HepG2 (cell line): ENCODE data around the gene PSORS1C2. TPM values are rescaled to one million over a fixed set of nuclear protein-coding genes. Genes with fewer than 3 reads are reported as not detected.

ENCODE experiments used
- ATAC-seq: fragments of 200-7000 bp; cut with Tn5 transposase; 3 replicates; pipeline ENCODE4 v1.9.1; 2020; ENCODE audit warnings: mild to moderate bottlenecking, moderate library complexity
- BruUV-seq: library from RNA; stranded (reverse); fragments of 400-500 nt; replicated peaks from 2 replicates; lab custom pipeline; 2021; lab: Mats Ljungman, UMichigan
- CTCF ChIA-PET: fragments of 300-600 bp; formaldehyde crosslinking; extraction: SDS; loops from one replicate; lab custom pipeline; 2021; ENCODE audit warnings: low total read pairs, inconsistent platforms, low intra/inter-chr PET ratio; lab: Yijun Ruan, JAX
- POLR2A ChIA-PET: fragments of 350-600 bp; sonication (Branson Sonifier 250); formaldehyde crosslinking; loops from one replicate; lab custom pipeline; 2020; ENCODE audit warnings: antibody characterized with exemption, inconsistent platforms; lab: Yijun Ruan, JAX
- DNase-seq: peaks from one replicate; pipeline ENCODE4 v3.0.0-alpha.2; 2015; ENCODE audit warnings: low spot score
- FAIRE-seq: peaks from 3 replicates; lab custom pipeline; 2011; peaks lifted over from hg19 to GRCh38; lab: Jason Lieb, UNC
- H2AFZ ChIP-seq: one replicate; pipeline ENCODE4 v1.6.1; 2011; ENCODE audit warnings: low read length, inconsistent platforms
- H3K27ac ChIP-seq: fragments of 300-600 bp; 3 replicates; pipeline ENCODE4 v1.8.0; 2011; ENCODE audit warnings: mixed run types, mild to moderate bottlenecking, mixed read lengths, low read length, inconsistent platforms; ENCODE audit not compliant: insufficient read depth; ENCODE audit errors: extremely low read length
- H3K27me3 ChIP-seq, 2 experiments: fragments of 200-600 bp in 1 of 2; 2 replicates in 1 of 2; 3 replicates in 1 of 2; pipeline versions ENCODE4 v1.6.0 to v1.8.0; 2011; ENCODE audit warnings: low read length in 2 of 2, mild to moderate bottlenecking in 2 of 2, moderate library complexity in 2 of 2, inconsistent platforms in 1 of 2; ENCODE audit not compliant: insufficient read depth in 2 of 2, control insufficient read depth in 1 of 2
- H3K36me3 ChIP-seq, 2 experiments: fragments of 200-600 bp in 1 of 2; replicated peaks in 1 of 2; 2 replicates in 1 of 2; 3 replicates in 1 of 2; pipeline versions ENCODE4 v1.5.1 to v1.8.0; 2011; ENCODE audit warnings: low read length in 2 of 2, inconsistent platforms in 1 of 2; ENCODE audit not compliant: insufficient read depth in 2 of 2, control insufficient read depth in 1 of 2
- H3K4me1 ChIP-seq: 2 replicates; pipeline ENCODE4 v1.5.1; 2012; ENCODE audit warnings: low read length, inconsistent platforms; ENCODE audit not compliant: insufficient read depth
- H3K4me2 ChIP-seq: 2 replicates; pipeline ENCODE4 v1.6.0; 2011; ENCODE audit warnings: low read depth, low read length, inconsistent platforms
- H3K4me3 ChIP-seq, 3 experiments: fragments of 200-600 bp in 1 of 3; sonication (generic), shearing (Covaris generic) in 1 of 3; replicated peaks in 1 of 3; 2 replicates each; pipeline ENCODE4 v1.5.1; 2011 to 2016; ENCODE audit warnings: low read length in 3 of 3, inconsistent platforms in 2 of 3, low read depth in 2 of 3, mild to moderate bottlenecking in 2 of 3, control low read depth in 1 of 3, mixed read lengths in 1 of 3; ENCODE audit not compliant: insufficient read depth in 1 of 3
- H3K79me2 ChIP-seq: one replicate; pipeline ENCODE4 v1.6.1; 2011; ENCODE audit warnings: low read length, inconsistent platforms; ENCODE audit not compliant: insufficient read depth
- H3K9ac ChIP-seq: 2 replicates; pipeline ENCODE4 v1.6.0; 2011; ENCODE audit warnings: mild to moderate bottlenecking, low read depth, low read length, inconsistent platforms; ENCODE audit not compliant: insufficient read depth
- H3K9me3 ChIP-seq: 2 replicates; pipeline ENCODE4 v1.5.1; 2012; ENCODE audit warnings: mild to moderate bottlenecking, low read length
- H4K20me1 ChIP-seq: 2 replicates; pipeline ENCODE4 v1.6.0; 2011; ENCODE audit warnings: inconsistent platforms, mild to moderate bottlenecking, low read length, moderate library complexity; ENCODE audit not compliant: insufficient read depth
- MAFK ChIP-seq, 2 experiments: IDR thresholded peaks in 1 of 2; conservative IDR thresholded peaks in 1 of 2; 2 replicates each; pipeline ENCODE4 v1.6.1; 2011; ENCODE audit warnings: improper control_type of control experiment in 2 of 2, low read length in 2 of 2
- NCOA1 ChIP-seq: sonication (generic); formaldehyde crosslinking; IDR thresholded peaks from 2 replicates; pipeline ENCODE4 v1.9.0; 2021; ENCODE audit warnings: missing genetic modification reagents
- POLR2A ChIP-seq, 2 experiments: IDR thresholded peaks; 2 replicates each; pipeline ENCODE4 v1.6.1; 2011; ENCODE audit warnings: low read depth in 2 of 2, low read length in 2 of 2, mild to moderate bottlenecking in 1 of 2, moderate library complexity in 1 of 2; ENCODE audit not compliant: insufficient read depth in 1 of 2
- PRMT3 ChIP-seq: sonication (generic); formaldehyde crosslinking; IDR thresholded peaks from 2 replicates; pipeline ENCODE4 v1.8.1; 2022; ENCODE audit warnings: low read depth, mild to moderate bottlenecking, moderate library complexity, missing genetic modification reagents, borderline replicate concordance
- U2AF2 ChIP-seq: fragments of 200-400 bp; formaldehyde crosslinking; IDR thresholded peaks from 2 replicates; pipeline ENCODE4 v1.6.1; 2017; ENCODE audit warnings: low read depth, mild to moderate bottlenecking, low read length
- ZNF205 ChIP-seq: IDR thresholded peaks from 2 replicates; pipeline ENCODE4 v1.6.1; 2018; ENCODE audit warnings: missing biosample characterization, missing genetic modification reagents
- WGBS: methylation state at CpG from one replicate; pipeline ENCODE4 v1.1.6; 2017; ENCODE audit warnings: low lambda C conversion rate; 5-methylcytosine and 5-hydroxymethylcytosine counted together
- in situ Hi-C: cut with HindIII; loops from 2 replicates; pipeline ENCODE4 v1.10.0; 2017; ENCODE audit warnings: low pct_unique_long_range_greater_than_20kb; ENCODE audit not compliant: extremely low pct_ligation_motif_present
- intact Hi-C: fragments of 100-400 bp; cut with micrococcal nuclease; formaldehyde crosslinking; loops from one replicate; pipeline ENCODE4 v1.10.0; 2022; ENCODE audit not compliant: unreplicated experiment
- polyA plus RNA-seq, 8 experiments: library from polyadenylated mRNA; depleted of rRNA in 3 of 8; stranded (reverse) in 7 of 8; unstranded in 1 of 8; fragments of >200 nt; fragmentation: Illumina TruSeq in 4 of 8; extraction: Trizol in 4 of 8; gene quantifications; 2 replicates each; pipeline versions ENCODE4 v1.2.1 to v1.2.3, GENCODE V29; 2011 to 2016; ENCODE audit warnings: low read depth in 4 of 8, missing spikeins in 1 of 8, mixed read lengths in 1 of 8; ENCODE audit not compliant: insufficient read depth in 1 of 8
- total RNA-seq, 5 experiments: library from RNA; depleted of rRNA; stranded (reverse); fragments of >200 nt; fragmentation: Illumina TruSeq; extraction: Trizol; gene quantifications; 2 replicates each; pipeline ENCODE4 v1.2.3, GENCODE V29; 2016; ENCODE audit warnings: low read depth in 1 of 5
- TF ChIP-seq, protein P1 (sequence below): sonication (generic); formaldehyde crosslinking; IDR thresholded peaks from 2 replicates; pipeline ENCODE4 v1.5.1; 2020; ENCODE audit warnings: missing genetic modification reagents, mild to moderate bottlenecking, borderline replicate concordance
- TF ChIP-seq, protein P2 (sequence below): IDR thresholded peaks from 2 replicates; pipeline ENCODE4 v1.6.1; 2016; ENCODE audit warnings: low read depth
- TF ChIP-seq, protein P3 (sequence below): sonication (generic); formaldehyde crosslinking; IDR thresholded peaks from 2 replicates; pipeline ENCODE4 v1.4.0; 2020; ENCODE audit warnings: mild to moderate bottlenecking, low read depth, missing genetic modification reagents

Gene PSORS1C2
- total and polyA plus RNA-seq, 2 of the 13 experiments (the other 11 are each of a cell fraction or from before 2014, with no cell fraction given): not detected

GRCh38 chr6:31173406-31173805 lies 34.5 kb upstream of the PSORS1C2 start:
- Histone ChIP-seq H3K4me2 (no peak overlapping the region), H2AFZ (no peak overlapping the region)
- CTCF ChIA-PET: no interaction called here

More at GRCh38 chr6:31173406-31173805, 34.5 kb upstream of the PSORS1C2 start:
- no TSS peak for BruUV-seq
- H3K4me1 ChIP-seq: no peaks in the 10 kb centered on the region
- TF ChIP-seq U2AF2 (no peak), MAFK (conservative IDR thresholded peaks at IDR 0.05 in 1 of 2, IDR thresholded peaks at IDR 0.05 in 1 of 2; ENCODE audit: low read length in 2 of 2) (peak in 1 of 2 experiments; percentile 22; a peak in 2 of 4 replicates), ZNF205 (CRISPR knock-in tag) (no peak), NCOA1 (CRISPR knock-in tag) (no peak), PRMT3 (no peak), POLR2A (IDR thresholded peaks at IDR 0.05; ENCODE audit: insufficient read depth in 1 of 2, low read depth in 2 of 2, low read length in 2 of 2) (0 out of 4 replicates have a peak, but pooled peaks of 1 of the 2 experiments have one; percentile 16)
- TF ChIP-seq, protein P1, sequence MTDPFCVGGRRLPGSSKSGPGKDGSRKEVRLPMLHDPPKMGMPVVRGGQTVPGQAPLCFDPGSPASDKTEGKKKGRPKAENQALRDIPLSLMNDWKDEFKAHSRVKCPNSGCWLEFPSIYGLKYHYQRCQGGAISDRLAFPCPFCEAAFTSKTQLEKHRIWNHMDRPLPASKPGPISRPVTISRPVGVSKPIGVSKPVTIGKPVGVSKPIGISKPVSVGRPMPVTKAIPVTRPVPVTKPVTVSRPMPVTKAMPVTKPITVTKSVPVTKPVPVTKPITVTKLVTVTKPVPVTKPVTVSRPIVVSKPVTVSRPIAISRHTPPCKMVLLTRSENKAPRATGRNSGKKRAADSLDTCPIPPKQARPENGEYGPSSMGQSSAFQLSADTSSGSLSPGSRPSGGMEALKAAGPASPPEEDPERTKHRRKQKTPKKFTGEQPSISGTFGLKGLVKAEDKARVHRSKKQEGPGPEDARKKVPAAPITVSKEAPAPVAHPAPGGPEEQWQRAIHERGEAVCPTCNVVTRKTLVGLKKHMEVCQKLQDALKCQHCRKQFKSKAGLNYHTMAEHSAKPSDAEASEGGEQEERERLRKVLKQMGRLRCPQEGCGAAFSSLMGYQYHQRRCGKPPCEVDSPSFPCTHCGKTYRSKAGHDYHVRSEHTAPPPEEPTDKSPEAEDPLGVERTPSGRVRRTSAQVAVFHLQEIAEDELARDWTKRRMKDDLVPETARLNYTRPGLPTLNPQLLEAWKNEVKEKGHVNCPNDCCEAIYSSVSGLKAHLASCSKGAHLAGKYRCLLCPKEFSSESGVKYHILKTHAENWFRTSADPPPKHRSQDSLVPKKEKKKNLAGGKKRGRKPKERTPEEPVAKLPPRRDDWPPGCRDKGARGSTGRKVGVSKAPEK (CRISPR knock-in tag): no peak
- TF ChIP-seq, protein P2, sequence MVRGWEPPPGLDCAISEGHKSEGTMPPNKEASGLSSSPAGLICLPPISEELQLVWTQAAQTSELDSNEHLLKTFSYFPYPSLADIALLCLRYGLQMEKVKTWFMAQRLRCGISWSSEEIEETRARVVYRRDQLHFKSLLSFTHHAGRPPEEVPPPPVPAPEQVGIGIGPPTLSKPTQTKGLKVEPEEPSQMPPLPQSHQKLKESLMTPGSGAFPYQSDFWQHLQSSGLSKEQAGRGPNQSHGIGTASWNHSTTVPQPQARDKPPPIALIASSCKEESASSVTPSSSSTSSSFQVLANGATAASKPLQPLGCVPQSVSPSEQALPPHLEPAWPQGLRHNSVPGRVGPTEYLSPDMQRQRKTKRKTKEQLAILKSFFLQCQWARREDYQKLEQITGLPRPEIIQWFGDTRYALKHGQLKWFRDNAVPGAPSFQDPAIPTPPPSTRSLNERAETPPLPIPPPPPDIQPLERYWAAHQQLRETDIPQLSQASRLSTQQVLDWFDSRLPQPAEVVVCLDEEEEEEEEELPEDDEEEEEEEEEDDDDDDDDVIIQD (CRISPR knock-in tag): no peak
- TF ChIP-seq, protein P3, sequence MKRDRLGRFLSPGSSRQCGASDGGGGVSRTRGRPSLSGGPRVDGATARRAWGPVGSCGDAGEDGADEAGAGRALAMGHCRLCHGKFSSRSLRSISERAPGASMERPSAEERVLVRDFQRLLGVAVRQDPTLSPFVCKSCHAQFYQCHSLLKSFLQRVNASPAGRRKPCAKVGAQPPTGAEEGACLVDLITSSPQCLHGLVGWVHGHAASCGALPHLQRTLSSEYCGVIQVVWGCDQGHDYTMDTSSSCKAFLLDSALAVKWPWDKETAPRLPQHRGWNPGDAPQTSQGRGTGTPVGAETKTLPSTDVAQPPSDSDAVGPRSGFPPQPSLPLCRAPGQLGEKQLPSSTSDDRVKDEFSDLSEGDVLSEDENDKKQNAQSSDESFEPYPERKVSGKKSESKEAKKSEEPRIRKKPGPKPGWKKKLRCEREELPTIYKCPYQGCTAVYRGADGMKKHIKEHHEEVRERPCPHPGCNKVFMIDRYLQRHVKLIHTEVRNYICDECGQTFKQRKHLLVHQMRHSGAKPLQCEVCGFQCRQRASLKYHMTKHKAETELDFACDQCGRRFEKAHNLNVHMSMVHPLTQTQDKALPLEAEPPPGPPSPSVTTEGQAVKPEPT: no peak
- in situ Hi-C loops (no loop called here), intact Hi-C loops (no loop called here)
- no peak for ATAC-seq
- peaks cover 3% of the 10 kb centered on the region for H3K79me2 ChIP-seq
- H3K27ac ChIP-seq: no peak overlapping the region
- no peak for DNase-seq
- no peak overlapping the region for H3K9ac ChIP-seq
- H3K4me3 ChIP-seq: no peak overlapping the region
- H3K36me3 ChIP-seq: peaks cover 10 to 45% of the 10 kb centered on the region in 2 experiments
- H3K9me3 ChIP-seq: no peaks in the 10 kb centered on the region
- H3K27me3 ChIP-seq: no peaks in the 10 kb centered on the region
- 100% methylated on average over 2 of the region's 3 CpGs for WGBS
- POLR2A ChIA-PET: no interaction called here
- FAIRE-seq: no peak
- H4K20me1 ChIP-seq: no peaks in the 10 kb centered on the region; the same call in 1 of the 2 replicates
